Measurements from ENCODE around the gene RGS1.
"Not testable (repeated sequence)": the region's sequence is repeated elsewhere in the genome, so short reads cannot be mapped to it uniquely, and the experiment has no call there.

RGS1 gene, protein sequence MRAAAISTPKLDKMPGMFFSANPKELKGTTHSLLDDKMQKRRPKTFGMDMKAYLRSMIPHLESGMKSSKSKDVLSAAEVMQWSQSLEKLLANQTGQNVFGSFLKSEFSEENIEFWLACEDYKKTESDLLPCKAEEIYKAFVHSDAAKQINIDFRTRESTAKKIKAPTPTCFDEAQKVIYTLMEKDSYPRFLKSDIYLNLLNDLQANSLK

GRCh38 chr1:192575499-192576189 lies at the start of gene RGS1:
TSS of gene RGS1 (plus strand) at chr1:192575773. CDS start at chr1:192575793, 20 bp downstream.
- H3K4me3 ChIP-seq (ENCODE audit: low read depth, low read length): peak within 1 kb of the TSS; percentile 21
- TF ChIP-seq, protein P1, sequence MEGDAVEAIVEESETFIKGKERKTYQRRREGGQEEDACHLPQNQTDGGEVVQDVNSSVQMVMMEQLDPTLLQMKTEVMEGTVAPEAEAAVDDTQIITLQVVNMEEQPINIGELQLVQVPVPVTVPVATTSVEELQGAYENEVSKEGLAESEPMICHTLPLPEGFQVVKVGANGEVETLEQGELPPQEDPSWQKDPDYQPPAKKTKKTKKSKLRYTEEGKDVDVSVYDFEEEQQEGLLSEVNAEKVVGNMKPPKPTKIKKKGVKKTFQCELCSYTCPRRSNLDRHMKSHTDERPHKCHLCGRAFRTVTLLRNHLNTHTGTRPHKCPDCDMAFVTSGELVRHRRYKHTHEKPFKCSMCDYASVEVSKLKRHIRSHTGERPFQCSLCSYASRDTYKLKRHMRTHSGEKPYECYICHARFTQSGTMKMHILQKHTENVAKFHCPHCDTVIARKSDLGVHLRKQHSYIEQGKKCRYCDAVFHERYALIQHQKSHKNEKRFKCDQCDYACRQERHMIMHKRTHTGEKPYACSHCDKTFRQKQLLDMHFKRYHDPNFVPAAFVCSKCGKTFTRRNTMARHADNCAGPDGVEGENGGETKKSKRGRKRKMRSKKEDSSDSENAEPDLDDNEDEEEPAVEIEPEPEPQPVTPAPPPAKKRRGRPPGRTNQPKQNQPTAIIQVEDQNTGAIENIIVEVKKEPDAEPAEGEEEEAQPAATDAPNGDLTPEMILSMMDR (IDR thresholded peaks at IDR 0.05; ENCODE audit: borderline replicate concordance, insufficient read depth, low read depth, low read length): no peak

GRCh38 chr1:192527111-192527795 lies 48.3 kb upstream of the RGS1 start:
- TF ChIP-seq, protein P1 (IDR thresholded peaks at IDR 0.05; ENCODE audit: borderline replicate concordance, insufficient read depth, low read depth, low read length): no peak
- no peak overlapping the region for H3K4me3 ChIP-seq (ENCODE audit: low read depth, low read length)

GRCh38 chr1:192527950-192528349 lies 47.6 kb upstream of the RGS1 start:
- TF ChIP-seq, protein P1 (IDR thresholded peaks at IDR 0.05; ENCODE audit: borderline replicate concordance, insufficient read depth, low read depth, low read length): no peak
- no peak overlapping the region for H3K4me3 ChIP-seq (ENCODE audit: low read depth, low read length)

DNA sequence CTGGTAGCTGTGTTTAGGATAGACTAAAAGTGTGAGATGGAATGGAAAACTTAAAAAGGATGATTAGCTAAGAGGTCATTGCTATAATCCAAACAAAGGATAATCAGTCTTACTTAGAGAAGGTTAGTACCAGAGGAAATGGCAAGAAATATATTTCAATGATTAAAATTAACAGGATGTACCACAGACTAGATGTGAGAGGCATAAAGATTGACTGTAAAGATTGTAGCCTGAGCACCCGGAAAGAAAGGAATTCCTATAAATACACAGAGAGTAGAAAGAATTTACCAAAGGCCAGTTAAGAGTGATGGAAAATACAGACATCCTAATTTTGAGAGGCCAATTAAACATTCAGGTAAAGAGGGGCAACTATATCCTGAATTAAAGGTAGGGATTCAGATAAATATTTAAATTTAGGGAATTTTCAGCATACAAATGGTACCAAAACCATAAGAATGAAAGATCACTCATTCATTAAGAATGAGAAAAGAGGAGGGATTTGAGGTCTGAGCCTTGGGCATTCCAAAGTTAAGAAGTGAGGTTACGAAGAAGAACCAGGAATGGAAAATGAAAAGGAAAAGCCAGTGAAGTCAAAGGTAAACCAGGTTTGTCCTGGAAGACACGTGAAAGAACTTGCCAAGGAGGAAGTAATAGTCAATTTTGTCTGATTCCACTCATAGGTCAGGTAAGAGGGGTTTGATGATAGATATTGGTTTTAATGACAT lies 46.4 kb upstream of the RGS1 start:
- no peak overlapping the region for H3K4me3 ChIP-seq (ENCODE audit: low read depth, low read length)
- TF ChIP-seq, protein P1 (IDR thresholded peaks at IDR 0.05; ENCODE audit: borderline replicate concordance, insufficient read depth, low read depth, low read length): no peak

DNA sequence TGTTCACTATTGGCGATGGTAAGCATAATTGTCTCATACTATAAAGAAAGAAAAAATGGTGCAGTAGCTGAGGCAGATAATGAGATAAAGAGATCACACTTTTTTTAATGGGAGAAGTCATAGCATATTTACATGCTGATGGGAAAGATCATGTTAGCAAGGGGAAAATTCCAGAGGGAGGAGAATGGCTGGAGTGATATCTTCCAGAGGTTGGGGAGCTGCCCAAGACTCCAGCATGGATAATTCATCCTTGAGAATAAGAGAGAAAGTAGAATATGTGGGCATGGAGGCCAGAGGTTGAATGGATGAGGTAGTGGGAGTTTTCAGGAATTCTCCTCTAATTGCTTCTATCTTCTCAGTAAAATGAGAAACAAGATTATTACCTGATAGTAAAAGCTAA lies 45.8 kb upstream of the RGS1 start:
- no peak overlapping the region for H3K4me3 ChIP-seq (ENCODE audit: low read depth, low read length)
- TF ChIP-seq, protein P1 (IDR thresholded peaks at IDR 0.05; ENCODE audit: borderline replicate concordance, insufficient read depth, low read depth, low read length): no peak

GRCh38 chr1:192530254-192530653 lies 45.3 kb upstream of the RGS1 start:
- H3K4me3 ChIP-seq (ENCODE audit: low read depth, low read length): no peak overlapping the region
- TF ChIP-seq, protein P1 (IDR thresholded peaks at IDR 0.05; ENCODE audit: borderline replicate concordance, insufficient read depth, low read depth, low read length): no peak

GRCh38 chr1:192531037-192531703 lies 44.4 kb upstream of the RGS1 start:
- not testable (repeated sequence) for H3K4me3 ChIP-seq (ENCODE audit: low read depth, low read length)

Data from GM12875 (cell line).